ENCODE measurements around the gene APPL1. TPM values are rescaled to one million over a fixed set of nuclear protein-coding genes. Genes with fewer than 3 reads are reported as not detected.

The APPL1 gene
- total RNA-seq, 1 donor from 2014 or later = 34.1 TPM

DNA sequence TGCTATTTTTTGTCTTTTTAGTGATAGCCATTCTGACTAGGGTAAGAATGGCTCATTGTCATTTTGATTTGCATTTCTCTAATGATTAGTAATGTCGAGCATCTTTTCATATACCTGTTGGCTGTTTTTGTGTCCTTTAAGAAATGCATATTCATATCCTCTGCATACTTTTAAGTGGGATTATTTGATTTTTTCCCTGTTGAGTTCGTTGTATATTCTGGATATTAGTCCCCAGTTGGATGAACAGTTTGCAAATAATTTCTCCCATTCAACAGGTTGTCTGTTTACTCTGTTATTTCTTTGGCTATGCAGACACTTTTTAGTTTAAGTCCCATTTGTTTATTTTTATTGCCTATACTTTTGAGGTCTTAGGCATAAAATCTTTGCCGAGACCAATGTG is 34.4 kb downstream of the APPL1 start:
- TF ChIP-seq, protein P1, sequence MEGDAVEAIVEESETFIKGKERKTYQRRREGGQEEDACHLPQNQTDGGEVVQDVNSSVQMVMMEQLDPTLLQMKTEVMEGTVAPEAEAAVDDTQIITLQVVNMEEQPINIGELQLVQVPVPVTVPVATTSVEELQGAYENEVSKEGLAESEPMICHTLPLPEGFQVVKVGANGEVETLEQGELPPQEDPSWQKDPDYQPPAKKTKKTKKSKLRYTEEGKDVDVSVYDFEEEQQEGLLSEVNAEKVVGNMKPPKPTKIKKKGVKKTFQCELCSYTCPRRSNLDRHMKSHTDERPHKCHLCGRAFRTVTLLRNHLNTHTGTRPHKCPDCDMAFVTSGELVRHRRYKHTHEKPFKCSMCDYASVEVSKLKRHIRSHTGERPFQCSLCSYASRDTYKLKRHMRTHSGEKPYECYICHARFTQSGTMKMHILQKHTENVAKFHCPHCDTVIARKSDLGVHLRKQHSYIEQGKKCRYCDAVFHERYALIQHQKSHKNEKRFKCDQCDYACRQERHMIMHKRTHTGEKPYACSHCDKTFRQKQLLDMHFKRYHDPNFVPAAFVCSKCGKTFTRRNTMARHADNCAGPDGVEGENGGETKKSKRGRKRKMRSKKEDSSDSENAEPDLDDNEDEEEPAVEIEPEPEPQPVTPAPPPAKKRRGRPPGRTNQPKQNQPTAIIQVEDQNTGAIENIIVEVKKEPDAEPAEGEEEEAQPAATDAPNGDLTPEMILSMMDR (IDR thresholded peaks at IDR 0.05) = no peak
- Mint-ChIP-seq H3K36me3 (ENCODE audit: low read depth) (peaks cover 63% of the 10 kb centered on the region), H3K4me1 (ENCODE audit: low read depth) (peaks cover 8% of the 10 kb centered on the region), H3K4me3 (ENCODE audit: unreplicated experiment) (no peak overlapping the region), H3K27me3 (ENCODE audit: low read depth) (no peaks in the 10 kb centered on the region), H3K9me3 (ENCODE audit: low read depth) (peaks cover 19% of the 10 kb centered on the region), H3K27ac (ENCODE audit: unreplicated experiment) (no peak overlapping the region)
- DNase-seq (ENCODE audit: low spot score) = no peak

DNA sequence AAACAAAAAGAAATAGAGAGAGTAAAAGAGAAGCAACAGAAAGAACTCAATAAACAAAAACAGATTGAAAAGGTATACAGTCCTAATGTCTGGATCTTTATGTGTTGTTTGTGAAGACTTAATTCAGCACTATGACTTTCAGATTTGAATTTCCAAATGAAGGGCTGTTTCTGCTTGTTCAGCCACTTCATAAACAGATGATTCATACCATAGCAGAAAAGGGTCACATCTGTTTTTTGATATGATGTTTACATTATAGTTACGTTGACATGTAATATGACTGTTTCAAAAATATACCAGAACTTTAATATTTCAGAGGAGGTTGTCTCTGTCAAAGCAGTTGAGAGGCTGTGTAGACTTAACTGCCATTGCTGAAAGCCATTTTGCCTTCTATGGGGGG is 40.9 kb downstream of the APPL1 start:
- no peak overlapping the region for H3K27ac Mint-ChIP-seq (ENCODE audit: unreplicated experiment)
- no peak for DNase-seq (ENCODE audit: low spot score)
- no peak overlapping the region for H3K4me3 Mint-ChIP-seq (ENCODE audit: unreplicated experiment)
- no peaks in the 10 kb centered on the region for H3K27me3 Mint-ChIP-seq (ENCODE audit: low read depth)
- H3K36me3 Mint-ChIP-seq (ENCODE audit: low read depth) = peaks cover 58% of the 10 kb centered on the region
- peaks cover 17% of the 10 kb centered on the region for H3K9me3 Mint-ChIP-seq (ENCODE audit: low read depth)
- H3K4me1 Mint-ChIP-seq (ENCODE audit: low read depth) = peaks cover 7% of the 10 kb centered on the region
- TF ChIP-seq, protein P1 (IDR thresholded peaks at IDR 0.05) = no peak

DNA sequence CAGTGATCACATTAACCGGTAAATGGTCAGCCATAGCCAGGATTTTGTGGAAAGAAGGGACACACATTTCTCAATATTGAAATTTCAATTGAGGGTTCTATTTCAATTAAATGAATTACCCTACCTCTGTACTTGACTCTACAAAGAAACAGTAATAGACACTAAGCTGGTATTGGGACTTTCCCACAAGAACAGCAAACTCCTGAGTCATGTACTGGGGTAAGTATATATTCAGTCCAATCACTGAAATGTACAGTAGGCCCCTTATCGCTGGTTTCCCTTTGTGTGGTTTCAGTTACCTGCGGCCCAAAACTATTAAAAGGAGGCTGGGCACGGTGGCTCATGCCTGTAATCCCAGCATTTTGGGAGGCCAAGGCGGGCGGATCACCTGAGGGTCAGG is 47.3 kb downstream of the APPL1 start:
- no peak overlapping the region for H3K27ac Mint-ChIP-seq (ENCODE audit: unreplicated experiment)
- H3K4me1 Mint-ChIP-seq (ENCODE audit: low read depth) = peaks cover 7% of the 10 kb centered on the region
- peaks cover 13% of the 10 kb centered on the region for H3K36me3 Mint-ChIP-seq (ENCODE audit: low read depth)
- no peak for DNase-seq (ENCODE audit: low spot score)
- no peak overlapping the region for H3K4me3 Mint-ChIP-seq (ENCODE audit: unreplicated experiment)
- TF ChIP-seq, protein P1 (IDR thresholded peaks at IDR 0.05) = no peak
- no peaks in the 10 kb centered on the region for H3K27me3 Mint-ChIP-seq (ENCODE audit: low read depth)
- no peaks in the 10 kb centered on the region for H3K9me3 Mint-ChIP-seq (ENCODE audit: low read depth)

DNA sequence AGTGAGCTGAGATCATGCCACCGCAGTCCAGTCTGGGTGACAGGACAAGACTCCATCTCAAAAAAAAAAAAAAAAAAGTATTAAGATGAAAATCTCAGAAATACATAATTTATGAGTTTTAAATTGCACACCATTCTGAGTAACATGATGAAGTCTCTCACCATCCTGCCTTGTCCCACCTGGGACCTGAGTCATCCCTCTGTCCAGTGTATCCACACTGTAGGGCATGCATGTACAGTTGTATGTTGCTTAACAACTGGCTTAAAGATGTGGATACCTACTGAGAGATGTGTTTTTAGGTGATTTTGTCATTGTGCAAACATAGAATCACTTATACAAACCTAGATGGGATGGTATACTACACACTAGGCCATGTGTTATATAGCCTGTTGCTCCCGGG is 47.9 kb downstream of the APPL1 start:
- no peak for DNase-seq (ENCODE audit: low spot score)
- Mint-ChIP-seq H3K9me3 (ENCODE audit: low read depth) (no peaks in the 10 kb centered on the region), H3K4me3 (ENCODE audit: unreplicated experiment) (no peak overlapping the region), H3K27me3 (ENCODE audit: low read depth) (no peaks in the 10 kb centered on the region), H3K27ac (ENCODE audit: unreplicated experiment) (no peak overlapping the region), H3K36me3 (ENCODE audit: low read depth) (peaks cover 11% of the 10 kb centered on the region), H3K4me1 (ENCODE audit: low read depth) (peaks cover 7% of the 10 kb centered on the region)
- TF ChIP-seq, protein P1 (IDR thresholded peaks at IDR 0.05) = no peak

DNA sequence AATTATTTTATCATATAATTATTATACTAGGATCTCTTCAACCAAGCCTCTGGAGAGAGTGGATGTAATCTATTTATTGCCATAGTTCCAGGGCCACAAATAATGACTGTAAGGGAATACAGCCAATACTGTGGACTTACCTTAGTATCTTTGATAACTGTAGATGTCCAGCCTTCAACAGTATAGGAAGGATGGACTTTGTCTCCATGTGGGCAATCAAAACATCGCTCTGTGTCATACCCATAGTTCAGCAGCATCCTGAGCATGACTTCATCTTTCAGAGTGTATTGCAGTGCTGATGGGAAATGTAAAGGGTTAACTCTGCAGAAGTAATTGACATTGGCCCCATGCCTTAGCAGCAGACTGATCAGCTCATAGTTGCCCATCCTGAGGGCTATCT is 50.7 kb downstream of the APPL1 start:
- DNase-seq (ENCODE audit: low spot score) = no peak

More for the DNA sequence above, 50.7 kb downstream of the APPL1 start:
- H3K4me1 Mint-ChIP-seq (ENCODE audit: low read depth) = peaks cover 3% of the 10 kb centered on the region
- no peaks in the 10 kb centered on the region for H3K27me3 Mint-ChIP-seq (ENCODE audit: low read depth)
- peaks cover 4% of the 10 kb centered on the region for H3K36me3 Mint-ChIP-seq (ENCODE audit: low read depth)
- H3K27ac Mint-ChIP-seq (ENCODE audit: unreplicated experiment) = no peak overlapping the region
- no peaks in the 10 kb centered on the region for H3K9me3 Mint-ChIP-seq (ENCODE audit: low read depth)
- TF ChIP-seq, protein P1 (IDR thresholded peaks at IDR 0.05) = no peak
- H3K4me3 Mint-ChIP-seq (ENCODE audit: unreplicated experiment) = no peak overlapping the region
